ENCODE measurements around the gene UPF1. TPM values are rescaled to one million over a fixed set of nuclear protein-coding genes. Genes with fewer than 3 reads are reported as not detected.

Gene UPF1
- total RNA-seq, 2 experiments from 2014 or later: 74.4 to 74.6 TPM

- peaks cover 10% of the 10 kb centered on the region for H3K4me1 Mint-ChIP-seq
- H3K27ac Mint-ChIP-seq: no peak overlapping the region
- no peak overlapping the region for H3K4me3 Mint-ChIP-seq
- H3K27me3 Mint-ChIP-seq: peaks cover 66% of the 10 kb centered on the region
- DNase-seq: no peak
- POLR2A ChIA-PET: no interaction called here
- CTCF ChIA-PET: no interaction called here
- peaks cover 4% of the 10 kb centered on the region for H3K36me3 Mint-ChIP-seq (ENCODE audit: low read depth)
- H3K9me3 Mint-ChIP-seq: no peaks in the 10 kb centered on the region
These were observed 39.1 kb upstream of the UPF1 start for GRCh38 chr19:18792661-18793060.

GRCh38 chr19:18793144-18794028 lies 38.4 kb upstream of the UPF1 start:
- CTCF ChIA-PET: interaction anchor here (1.2 kb wide), 1 partner anchor 53 kb away, joined by 3 read pairs; no protein-coding TSS in a partner anchor

GRCh38 chr19:18794029-18794313 lies 37.8 kb upstream of the UPF1 start:
- peaks cover 61% of the 10 kb centered on the region for H3K27me3 Mint-ChIP-seq
- no peaks in the 10 kb centered on the region for H3K9me3 Mint-ChIP-seq
- no peak for DNase-seq
- CTCF ChIA-PET: interaction anchor here (1.2 kb wide), 1 partner anchor 53 kb away, joined by 3 read pairs; no protein-coding TSS in a partner anchor
- no peak overlapping the region for H3K4me3 Mint-ChIP-seq
- POLR2A ChIA-PET: no interaction called here
- H3K36me3 Mint-ChIP-seq (ENCODE audit: low read depth): peaks cover 4% of the 10 kb centered on the region
- peaks cover 6% of the 10 kb centered on the region for H3K4me1 Mint-ChIP-seq
- H3K27ac Mint-ChIP-seq: no peak overlapping the region

More at GRCh38 chr19:18793144-18794028, 38.4 kb upstream of the UPF1 start:
- Mint-ChIP-seq H3K27me3 (peaks cover 63% of the 10 kb centered on the region), H3K4me3 (no peak overlapping the region), H3K9me3 (no peaks in the 10 kb centered on the region), H3K36me3 (ENCODE audit: low read depth) (peaks cover 4% of the 10 kb centered on the region), H3K27ac (no peak overlapping the region), H3K4me1 (peaks cover 10% of the 10 kb centered on the region)
- no peak for DNase-seq
- POLR2A ChIA-PET: no interaction called here

GRCh38 chr19:18794692-18795091 lies 37.1 kb upstream of the UPF1 start:
- Mint-ChIP-seq H3K9me3 (no peaks in the 10 kb centered on the region), H3K36me3 (ENCODE audit: low read depth) (peaks cover 4% of the 10 kb centered on the region), H3K4me1 (peaks cover 4% of the 10 kb centered on the region), H3K27ac (no peak overlapping the region), H3K4me3 (no peak overlapping the region), H3K27me3 (peaks cover 53% of the 10 kb centered on the region)
- DNase-seq: no peak
- ChIA-PET CTCF (interaction anchor here (1.2 kb wide), 1 partner anchor 52 kb away, joined by 3 read pairs; no protein-coding TSS in a partner anchor), POLR2A (no interaction called here)

- H3K4me3 Mint-ChIP-seq: no peak overlapping the region
- H3K27ac Mint-ChIP-seq: no peak overlapping the region
- H3K36me3 Mint-ChIP-seq (ENCODE audit: low read depth): no peaks in the 10 kb centered on the region
- DNase-seq: no peak
- peaks cover 47% of the 10 kb centered on the region for H3K27me3 Mint-ChIP-seq
- no peaks in the 10 kb centered on the region for H3K9me3 Mint-ChIP-seq
- ChIA-PET POLR2A (no interaction called here), CTCF (interaction anchor here (0.7 kb wide), 1 partner anchor 541 kb away, joined by 3 read pairs; no protein-coding TSS in a partner anchor)
- H3K4me1 Mint-ChIP-seq: no peaks in the 10 kb centered on the region
These were observed 36.2 kb upstream of the UPF1 start for GRCh38 chr19:18795540-18795939.

- CTCF ChIA-PET: no interaction called here
- no peaks in the 10 kb centered on the region for H3K36me3 Mint-ChIP-seq (ENCODE audit: low read depth)
- no peak overlapping the region for H3K27ac Mint-ChIP-seq
- no peaks in the 10 kb centered on the region for H3K4me1 Mint-ChIP-seq
- POLR2A ChIA-PET: no interaction called here
- H3K9me3 Mint-ChIP-seq: no peaks in the 10 kb centered on the region
- H3K27me3 Mint-ChIP-seq: peaks cover 42% of the 10 kb centered on the region
- no peak for DNase-seq
- no peak overlapping the region for H3K4me3 Mint-ChIP-seq
These were observed 35.5 kb upstream of the UPF1 start for GRCh38 chr19:18796239-18796638.

- no peaks in the 10 kb centered on the region for H3K9me3 Mint-ChIP-seq
- ChIA-PET CTCF (no interaction called here), POLR2A (no interaction called here)
- DNase-seq: no peak
- H3K4me3 Mint-ChIP-seq: no peak overlapping the region
- no peaks in the 10 kb centered on the region for H3K4me1 Mint-ChIP-seq
- H3K36me3 Mint-ChIP-seq (ENCODE audit: low read depth): no peaks in the 10 kb centered on the region
- no peak overlapping the region for H3K27ac Mint-ChIP-seq
- peaks cover 21% of the 10 kb centered on the region for H3K27me3 Mint-ChIP-seq
These were observed 33.1 kb upstream of the UPF1 start for GRCh38 chr19:18798384-18799352.

- Mint-ChIP-seq H3K27ac (no peak overlapping the region), H3K27me3 (peaks cover 17% of the 10 kb centered on the region), H3K9me3 (no peaks in the 10 kb centered on the region), H3K36me3 (ENCODE audit: low read depth) (no peaks in the 10 kb centered on the region), H3K4me3 (no peak overlapping the region), H3K4me1 (no peaks in the 10 kb centered on the region)
- no peak for DNase-seq
- ChIA-PET CTCF (interaction anchor here (2.0 kb wide), 1 partner anchor 48 kb away, joined by 4 read pairs; no protein-coding TSS in a partner anchor), POLR2A (no interaction called here)
These were observed 32.3 kb upstream of the UPF1 start for GRCh38 chr19:18799389-18799970.

GRCh38 chr19:18800079-18800478 lies 31.7 kb upstream of the UPF1 start:
- ChIA-PET CTCF (interaction anchor here (2.0 kb wide), 1 partner anchor 47 kb away, joined by 4 read pairs; no protein-coding TSS in a partner anchor), POLR2A (no interaction called here)
- Mint-ChIP-seq H3K27ac (no peak overlapping the region), H3K36me3 (ENCODE audit: low read depth) (no peaks in the 10 kb centered on the region), H3K9me3 (no peaks in the 10 kb centered on the region), H3K27me3 (peaks cover 17% of the 10 kb centered on the region), H3K4me3 (no peak overlapping the region), H3K4me1 (no peaks in the 10 kb centered on the region)
- DNase-seq: no peak

GRCh38 chr19:18800636-18801035 lies 31.1 kb upstream of the UPF1 start:
- H3K4me3 Mint-ChIP-seq: no peak overlapping the region
- H3K4me1 Mint-ChIP-seq: no peaks in the 10 kb centered on the region
- no peaks in the 10 kb centered on the region for H3K9me3 Mint-ChIP-seq
- H3K36me3 Mint-ChIP-seq (ENCODE audit: low read depth): no peaks in the 10 kb centered on the region
- POLR2A ChIA-PET: no interaction called here
- H3K27me3 Mint-ChIP-seq: peaks cover 16% of the 10 kb centered on the region
- CTCF ChIA-PET: interaction anchor here (2.0 kb wide), 1 partner anchor 47 kb away, joined by 4 read pairs; no protein-coding TSS in a partner anchor
- no peak overlapping the region for H3K27ac Mint-ChIP-seq
- DNase-seq: no peak

- Mint-ChIP-seq H3K36me3 (ENCODE audit: low read depth) (no peaks in the 10 kb centered on the region), H3K4me1 (no peaks in the 10 kb centered on the region), H3K4me3 (no peak overlapping the region), H3K27ac (no peak overlapping the region), H3K9me3 (no peaks in the 10 kb centered on the region), H3K27me3 (peaks cover 5% of the 10 kb centered on the region)
- ChIA-PET CTCF (no interaction called here), POLR2A (no interaction called here)
- no peak for DNase-seq
These were observed 29.4 kb upstream of the UPF1 start for GRCh38 chr19:18802354-18802753.

GRCh38 chr19:18803550-18804138 lies 28.1 kb upstream of the UPF1 start:
- CTCF ChIA-PET: no interaction called here
- POLR2A ChIA-PET: no interaction called here
- no peak for DNase-seq
- H3K27ac Mint-ChIP-seq: no peak overlapping the region
- H3K36me3 Mint-ChIP-seq (ENCODE audit: low read depth): no peaks in the 10 kb centered on the region
- no peaks in the 10 kb centered on the region for H3K4me1 Mint-ChIP-seq
- no peak overlapping the region for H3K4me3 Mint-ChIP-seq
- no peaks in the 10 kb centered on the region for H3K27me3 Mint-ChIP-seq
- no peaks in the 10 kb centered on the region for H3K9me3 Mint-ChIP-seq
